ENCODE data around the gene TMEM204.

DNA sequence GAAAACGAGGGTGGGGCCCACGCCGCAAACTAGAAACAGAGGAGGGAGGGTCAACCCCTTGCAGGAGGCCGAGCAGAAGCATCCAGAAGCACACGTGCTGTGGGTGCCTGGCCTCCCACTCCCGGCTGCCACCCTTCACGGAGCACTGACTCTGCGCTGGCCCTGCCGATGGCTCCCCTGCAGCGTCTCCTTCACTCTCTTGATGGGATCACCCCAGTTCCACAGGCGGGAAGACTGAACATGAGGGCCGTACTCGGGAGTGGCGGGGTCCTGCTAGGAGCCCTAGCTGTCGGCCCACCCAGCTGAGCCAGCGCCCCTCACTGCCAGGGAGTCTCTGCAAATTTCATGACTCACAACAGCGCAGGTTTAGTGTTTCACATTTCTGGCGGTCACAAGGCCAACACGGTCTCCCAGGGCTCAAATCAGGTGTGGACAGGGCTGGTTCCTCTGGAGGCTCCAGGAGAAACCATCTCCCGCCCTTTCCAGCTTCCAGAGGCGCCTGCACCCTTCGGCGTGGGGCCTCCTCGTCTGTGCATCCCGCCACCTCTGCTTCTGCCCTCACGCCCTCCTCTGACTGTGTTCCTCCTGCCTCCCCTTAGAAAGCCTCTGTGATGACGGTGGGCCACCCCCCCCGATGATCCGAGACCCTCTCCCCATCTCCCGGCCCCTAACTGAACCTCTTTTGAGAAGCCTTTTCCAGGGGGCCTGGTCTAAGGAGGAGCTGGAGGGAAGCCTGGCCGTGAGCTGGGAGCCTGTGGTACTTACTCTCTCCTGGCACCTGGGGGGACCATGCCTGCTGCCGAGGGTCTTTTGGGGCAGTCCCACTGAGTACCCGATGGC is 46.7 kb upstream of the TMEM204 start:
- TF ChIP-seq ESRRG (CRISPR knock-in tag; IDR thresholded peaks at IDR 0.05) (no peak), ZC3H10 (CRISPR knock-in tag; IDR thresholded peaks at IDR 0.05) (no peak), TCF4 (CRISPR knock-in tag; IDR thresholded peaks at IDR 0.05; ENCODE audit: borderline replicate concordance) (no peak), BACH2 (CRISPR knock-in tag; IDR thresholded peaks at IDR 0.05; ENCODE audit: borderline replicate concordance) (no peak), ZFP30 (CRISPR knock-in tag; IDR thresholded peaks at IDR 0.05) (no peak)
- TF ChIP-seq, protein P1, sequence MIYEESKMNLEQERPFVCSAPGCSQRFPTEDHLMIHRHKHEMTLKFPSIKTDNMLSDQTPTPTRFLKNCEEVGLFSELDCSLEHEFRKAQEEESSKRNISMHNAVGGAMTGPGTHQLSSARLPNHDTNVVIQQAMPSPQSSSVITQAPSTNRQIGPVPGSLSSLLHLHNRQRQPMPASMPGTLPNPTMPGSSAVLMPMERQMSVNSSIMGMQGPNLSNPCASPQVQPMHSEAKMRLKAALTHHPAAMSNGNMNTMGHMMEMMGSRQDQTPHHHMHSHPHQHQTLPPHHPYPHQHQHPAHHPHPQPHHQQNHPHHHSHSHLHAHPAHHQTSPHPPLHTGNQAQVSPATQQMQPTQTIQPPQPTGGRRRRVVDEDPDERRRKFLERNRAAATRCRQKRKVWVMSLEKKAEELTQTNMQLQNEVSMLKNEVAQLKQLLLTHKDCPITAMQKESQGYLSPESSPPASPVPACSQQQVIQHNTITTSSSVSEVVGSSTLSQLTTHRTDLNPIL (CRISPR knock-in tag; IDR thresholded peaks at IDR 0.05; ENCODE audit: low read depth), result no peak
